Measurements from ENCODE around the gene PAPLN.
"Not testable (repeated sequence)": the region's sequence is repeated elsewhere in the genome, so short reads cannot be mapped to it uniquely, and the experiment has no call there.

The PAPLN gene

GRCh38 chr14:73293782-73294781 is 56.8 kb downstream of the PAPLN start:
- no peak for DNase-seq

GRCh38 chr14:73295198-73295796 is 58.0 kb downstream of the PAPLN start:
- peak; percentile 50 to 72 (median 58) for DNase-seq

- DNase-seq: no peak
These were observed 68.2 kb downstream of the PAPLN start for GRCh38 chr14:73305499-73305898.

- DNase-seq: no peak
These were observed 70.0 kb downstream of the PAPLN start for GRCh38 chr14:73307261-73307660.

- not testable (repeated sequence) for DNase-seq
These were observed 71.9 kb downstream of the PAPLN start for GRCh38 chr14:73309207-73309606.

- DNase-seq: no peak
These were observed 74.4 kb downstream of the PAPLN start for GRCh38 chr14:73311708-73312030.

- no peak for DNase-seq
These were observed 75.4 kb downstream of the PAPLN start for GRCh38 chr14:73312687-73313086.

GRCh38 chr14:73313151-73313550 is 75.8 kb downstream of the PAPLN start:
- no peak for DNase-seq

- no peak for DNase-seq
These were observed 86.6 kb downstream of the PAPLN start for GRCh38 chr14:73323896-73324399.

Measured in suppressor macrophage treated with lipopolysaccharide for 1 hour (primary cell).